NOMO-1 treated with DMSO at 0.1 percent for 48 hours (cell line): ENCODE data around the gene SSBP2.
A peak's percentile ranks its signal among the peaks of the same experiment; 100 is the strongest.

Source experiments
- DNase-seq: peaks from one replicate; lab custom pipeline; 2025; ENCODE audit not compliant: unreplicated experiment; lab: John Stamatoyannopoulos, UW

The SSBP2 gene

DNA sequence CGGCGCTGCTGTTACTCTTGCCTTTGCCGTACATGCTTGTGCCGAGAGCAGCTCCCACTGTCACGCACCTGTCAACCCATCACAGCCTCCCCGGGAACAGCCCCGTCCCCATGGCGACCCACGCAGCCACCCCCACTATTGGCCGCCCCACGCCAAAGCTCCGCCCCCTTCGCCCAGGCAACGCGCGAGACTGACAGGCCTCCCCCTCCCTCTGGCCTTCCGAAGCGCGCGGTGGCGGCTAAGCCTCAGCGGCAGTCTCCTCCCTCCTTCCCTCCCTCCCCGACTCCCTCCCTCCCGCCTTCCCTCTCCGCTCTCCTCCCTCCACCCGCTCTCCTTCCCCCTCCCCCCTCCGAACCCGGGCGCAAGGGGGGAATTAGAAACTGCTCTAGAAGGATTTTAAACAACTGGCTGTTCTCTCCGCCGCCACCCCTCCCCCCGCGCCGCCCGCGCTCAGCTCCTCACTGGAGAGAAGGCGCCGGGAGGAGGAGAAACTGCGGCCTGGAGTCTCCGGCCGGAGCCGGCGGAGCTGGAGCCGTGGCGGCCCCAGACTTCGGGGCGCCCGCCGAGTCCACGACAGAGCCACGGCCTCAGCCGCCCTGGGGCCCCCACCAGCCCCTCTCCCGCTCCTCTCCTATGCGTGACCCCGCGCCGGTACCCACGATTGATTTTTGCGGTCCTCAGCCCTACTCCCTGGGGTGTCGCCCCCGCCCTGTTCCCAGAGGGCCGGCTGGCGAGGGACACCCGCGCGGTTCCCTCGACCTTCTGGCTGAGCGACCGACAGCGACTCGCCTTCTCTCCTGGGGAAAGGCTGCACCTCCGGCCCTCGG, at the start of gene SSBP2:
SSBP2 (minus strand) TSS at position 89 of the 827 bp plus-strand sequence; CDS start at position 34, 55 bp downstream.
- peak; percentile 96 for DNase-seq

DNA sequence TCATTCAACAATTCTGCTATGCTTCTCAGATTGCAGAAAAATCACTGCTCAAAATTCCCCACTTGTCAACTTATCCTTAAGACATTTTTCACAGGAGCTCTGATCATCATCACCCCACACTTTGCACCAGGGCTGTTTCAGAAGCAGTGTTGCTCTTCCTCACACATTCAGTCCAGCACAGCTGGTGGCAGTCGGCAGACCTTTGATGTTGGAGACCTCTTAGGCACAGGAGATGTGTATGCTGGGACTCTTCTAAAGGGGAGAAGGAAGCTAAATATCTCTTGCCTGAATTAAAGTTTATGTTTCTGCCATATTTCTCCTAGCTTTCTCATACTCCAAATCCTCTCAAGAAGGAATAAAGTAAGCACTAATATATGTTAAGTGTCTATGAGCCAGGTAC, 44.8 kb upstream of the SSBP2 start:
- no peak for DNase-seq

DNA sequence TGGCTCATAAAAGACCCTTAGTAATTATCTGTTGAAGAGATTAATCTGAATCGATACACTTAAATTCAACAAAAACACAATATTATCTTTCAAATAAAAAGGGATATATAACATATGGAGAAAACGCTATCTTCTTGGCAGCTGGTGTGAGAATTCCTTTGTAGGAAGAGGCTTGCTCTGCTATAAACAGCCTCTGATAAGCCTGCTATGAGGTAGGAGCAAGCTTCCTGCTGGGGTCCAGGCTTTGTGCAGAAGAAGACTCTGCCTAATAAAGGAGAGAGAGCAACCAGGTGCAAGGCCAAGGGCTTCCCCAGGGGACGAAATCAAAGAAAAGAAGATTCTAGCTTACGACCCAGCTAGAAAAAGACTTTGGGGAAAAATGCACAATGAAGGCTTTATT, 43.3 kb upstream of the SSBP2 start:
- DNase-seq: no peak

DNA sequence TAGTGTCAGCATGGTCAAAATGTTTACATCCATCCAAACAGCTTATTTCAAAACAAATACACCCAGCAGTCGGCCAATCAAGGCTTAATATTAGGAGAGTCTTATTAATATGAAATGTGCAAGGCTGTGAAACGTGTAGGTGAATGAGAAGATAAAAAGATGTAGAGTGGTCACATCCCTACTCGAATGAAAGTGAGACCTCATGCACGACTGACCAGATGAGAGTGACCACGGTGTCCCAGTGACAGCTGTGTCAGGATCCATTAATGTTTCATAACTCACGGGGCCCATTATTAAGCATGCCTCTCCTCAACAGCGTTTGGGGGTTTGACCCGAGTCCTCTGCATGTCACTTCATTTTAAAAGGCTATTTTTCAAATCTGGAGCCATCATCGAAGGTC, 39.4 kb upstream of the SSBP2 start:
- no peak for DNase-seq

DNA sequence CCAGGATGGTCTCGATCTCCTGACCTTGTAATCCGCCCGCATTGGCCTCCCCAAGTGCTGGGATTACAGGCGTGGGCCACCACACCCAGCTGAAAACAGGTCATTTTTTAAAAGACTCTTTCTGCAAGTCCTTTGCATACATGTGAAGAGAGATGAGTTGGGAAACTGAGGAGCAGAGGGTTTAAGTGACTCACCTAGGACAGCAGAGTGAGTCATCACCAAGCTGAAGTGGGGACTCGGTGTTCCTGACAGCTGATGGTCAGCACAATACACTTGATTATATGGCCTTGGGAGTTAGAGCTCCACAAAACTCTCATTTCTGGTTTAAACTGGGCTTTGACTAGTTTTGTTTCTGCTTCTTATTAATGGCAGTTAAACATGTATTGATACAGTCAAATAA, 38.1 kb upstream of the SSBP2 start:
- DNase-seq: no peak

DNA sequence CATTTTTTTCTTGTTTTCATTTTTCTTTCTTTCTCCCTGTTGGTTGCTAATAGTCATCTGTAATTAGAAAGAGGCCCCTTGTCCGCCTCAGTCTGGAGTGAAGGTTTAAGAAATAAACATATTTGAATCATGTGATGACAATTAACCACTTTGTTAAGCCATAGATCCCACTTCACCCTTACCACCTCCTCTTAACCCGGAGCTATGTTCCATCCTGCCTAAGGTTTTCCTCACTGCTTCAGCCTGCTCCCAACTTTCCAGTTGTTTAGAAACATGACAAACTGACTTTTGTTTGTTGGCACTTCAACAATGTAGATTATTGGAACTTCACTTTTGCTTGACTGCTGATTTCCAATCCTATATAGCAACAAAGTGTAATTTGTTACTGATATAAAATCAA, 37.4 kb upstream of the SSBP2 start:
- no peak for DNase-seq

DNA sequence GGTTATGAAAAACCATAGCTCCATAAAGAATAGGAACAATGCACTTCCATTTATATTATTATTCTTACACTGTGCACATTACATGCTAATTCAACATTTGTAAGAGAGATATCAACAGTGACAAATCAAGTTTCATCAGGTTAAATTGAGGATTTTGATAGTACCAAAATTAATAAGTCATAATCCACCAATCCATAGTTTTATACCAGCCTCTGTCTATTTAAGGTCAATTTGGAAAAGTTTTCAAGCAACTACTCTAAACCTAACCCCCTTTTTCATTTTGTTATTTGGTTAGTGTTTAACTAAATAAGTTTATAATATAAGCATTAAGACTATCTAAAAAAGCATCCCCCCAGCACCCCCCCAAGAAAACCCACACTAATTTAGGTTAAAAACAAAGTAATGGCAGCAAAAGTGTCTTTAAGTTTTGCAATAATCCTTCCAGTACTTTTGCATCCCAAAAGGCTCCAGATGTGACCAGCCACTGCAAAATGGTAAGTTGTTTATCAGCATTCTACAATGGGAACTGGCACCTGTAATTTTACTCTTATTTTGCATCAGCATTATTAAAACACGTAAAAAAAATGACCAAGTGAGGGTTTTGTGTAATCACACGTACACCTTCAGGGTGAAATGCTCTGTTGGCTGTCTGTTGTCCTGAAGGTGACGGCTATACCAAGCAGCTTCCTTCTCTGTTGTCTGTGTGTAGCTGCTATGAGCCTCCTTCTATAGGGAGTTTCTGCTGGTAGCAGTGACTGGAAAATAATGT, 36.8 kb upstream of the SSBP2 start:
- peak; percentile 40 for DNase-seq

DNA sequence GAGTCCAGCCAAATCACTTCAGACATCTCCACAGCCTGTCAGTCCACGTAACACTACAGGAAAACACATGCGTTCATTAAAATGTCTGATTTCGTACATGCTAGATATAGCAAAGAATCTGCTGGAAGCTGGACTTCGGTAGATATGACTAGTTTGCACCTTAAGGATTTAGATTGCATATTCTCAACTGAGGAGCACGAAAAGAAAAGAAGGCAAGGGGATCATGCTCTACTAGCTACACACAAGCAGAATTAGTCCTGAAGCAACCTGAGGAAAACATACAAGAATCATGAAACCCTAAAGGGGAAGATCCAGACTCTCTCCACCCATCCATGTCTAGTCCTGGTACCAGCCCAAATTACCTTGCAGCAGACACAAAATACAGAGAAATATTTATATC, 36.1 kb upstream of the SSBP2 start:
- DNase-seq: no peak

DNA sequence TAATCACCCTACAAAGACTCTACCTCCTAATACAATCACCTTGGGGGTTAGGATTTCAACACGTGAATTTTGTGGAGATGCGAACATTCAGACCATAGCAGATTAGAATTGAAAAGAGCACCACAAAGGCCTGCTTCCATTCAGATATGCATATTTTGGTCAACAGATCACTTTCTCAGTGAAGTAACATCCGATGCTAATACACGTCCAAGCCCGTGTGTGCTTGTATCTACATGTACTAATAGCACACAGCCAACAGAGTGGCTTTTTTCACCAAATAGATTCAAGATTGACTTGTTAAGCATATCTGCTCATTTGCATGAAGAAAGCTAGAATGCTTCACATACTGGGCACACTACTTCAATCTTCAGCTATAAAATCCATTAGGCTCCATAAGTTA, 35.6 kb upstream of the SSBP2 start:
- no peak for DNase-seq

DNA sequence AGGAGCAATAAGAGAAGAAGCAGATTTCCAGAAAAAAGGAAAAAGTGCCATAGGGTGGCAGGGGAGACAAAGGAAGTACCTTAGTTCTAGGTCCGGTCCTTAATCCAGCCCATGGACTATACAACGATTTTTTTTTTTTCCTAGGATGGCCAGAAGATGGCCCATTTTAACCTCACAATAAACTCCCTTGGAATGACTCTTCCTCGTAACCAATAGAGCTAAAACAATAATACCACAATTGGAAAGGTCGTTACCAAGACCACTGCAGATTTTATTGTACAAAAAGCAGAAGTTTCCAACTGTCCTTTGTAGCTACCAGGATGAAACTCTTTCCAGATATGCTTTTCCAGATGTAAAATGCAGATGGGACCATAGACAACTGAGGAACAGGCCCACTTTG, 34.4 kb upstream of the SSBP2 start:
- DNase-seq: peak; percentile 37

DNA sequence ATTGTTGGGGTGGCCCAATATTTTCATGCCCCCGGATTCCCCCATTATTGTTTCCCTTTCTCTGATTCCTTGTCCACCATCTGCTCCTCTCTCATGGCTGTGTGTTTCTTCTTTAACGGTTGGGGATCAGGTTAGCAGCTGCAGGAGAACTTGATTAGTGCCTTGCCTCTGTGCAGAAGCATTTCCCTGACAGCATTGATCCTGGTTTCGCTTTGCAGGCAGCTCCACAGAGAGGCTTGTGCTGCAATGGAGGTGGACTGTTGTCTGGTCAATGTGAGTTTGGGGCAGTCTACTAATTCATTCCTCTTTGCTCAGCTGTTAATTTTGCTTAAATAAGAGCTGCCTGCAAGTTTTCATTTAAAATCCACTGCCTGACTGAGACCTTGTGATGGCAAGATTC, 32.5 kb upstream of the SSBP2 start:
- DNase-seq: no peak

DNA sequence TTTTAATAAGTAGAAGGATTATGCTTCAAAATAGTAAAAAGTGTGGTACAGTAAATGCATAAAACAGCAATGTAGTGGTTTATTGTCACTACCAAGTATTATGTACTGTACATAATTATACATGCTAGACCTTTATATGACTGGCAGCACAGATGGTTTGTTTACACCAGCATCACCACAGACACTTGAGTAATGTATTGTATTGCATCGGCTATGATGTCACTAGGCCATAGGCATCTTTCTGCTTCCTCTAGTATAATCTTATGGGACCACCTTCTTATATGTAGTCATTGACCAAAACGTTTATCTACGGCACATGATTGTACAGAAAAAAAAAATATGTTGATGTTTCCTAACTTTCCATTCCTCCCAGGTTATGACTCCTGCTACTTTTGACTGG, 31.9 kb upstream of the SSBP2 start:
- DNase-seq: no peak

DNA sequence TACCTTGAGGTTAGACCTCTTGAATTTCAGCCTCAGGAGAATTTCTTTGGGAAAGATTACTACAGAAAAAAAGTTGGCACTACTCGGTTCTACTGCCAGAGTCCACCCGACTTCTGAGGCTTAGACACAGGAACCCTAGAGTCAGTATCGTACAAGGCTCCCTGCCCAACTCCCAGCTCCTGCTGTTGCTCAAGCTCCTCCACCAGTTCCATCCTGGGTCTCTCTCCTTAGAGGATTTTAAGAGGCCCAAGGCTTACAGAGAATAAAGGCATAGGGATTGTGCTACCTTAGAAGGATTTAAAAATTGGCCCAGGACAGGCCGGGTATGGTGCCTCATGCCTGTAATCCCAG, 29.0 kb upstream of the SSBP2 start:
- DNase-seq: no peak

DNA sequence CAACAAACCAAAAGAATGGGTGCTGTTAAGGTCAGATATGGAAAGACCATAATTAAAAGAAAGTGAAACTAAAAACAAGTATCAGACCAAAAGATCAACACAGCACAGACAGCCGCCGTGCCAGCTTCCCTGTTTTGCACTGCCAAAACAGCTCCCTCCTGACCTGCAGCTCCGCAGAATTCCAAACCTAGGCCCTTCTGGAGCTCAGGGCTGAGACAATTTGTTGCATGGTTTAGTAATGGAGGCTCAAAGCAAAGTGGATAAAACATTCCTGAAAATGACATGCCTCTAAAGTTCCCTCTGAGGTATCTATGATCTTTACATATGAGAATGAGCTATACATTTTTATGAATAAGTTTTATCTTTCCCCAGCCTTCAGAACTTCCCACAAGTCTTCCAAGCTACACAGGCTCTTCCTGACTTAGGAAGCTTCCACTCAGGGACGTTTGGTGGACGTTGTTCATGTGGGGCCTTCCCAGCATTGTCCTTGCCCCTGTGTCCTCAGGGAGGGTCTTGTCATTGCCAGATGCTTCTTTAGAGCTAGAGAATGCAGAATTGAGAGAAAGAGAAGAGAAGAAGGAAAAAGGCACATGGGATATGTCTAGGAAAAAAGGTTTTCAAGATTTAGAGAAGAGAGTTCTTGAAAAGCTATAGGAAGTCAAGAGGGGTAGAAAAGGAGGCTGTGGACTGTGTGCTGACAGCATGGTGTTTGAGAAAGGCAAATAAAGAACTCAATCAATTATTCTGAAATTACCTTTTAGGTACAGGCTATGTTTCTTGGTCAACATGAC, 28.4 kb upstream of the SSBP2 start:
- DNase-seq: peak; percentile 68

DNA sequence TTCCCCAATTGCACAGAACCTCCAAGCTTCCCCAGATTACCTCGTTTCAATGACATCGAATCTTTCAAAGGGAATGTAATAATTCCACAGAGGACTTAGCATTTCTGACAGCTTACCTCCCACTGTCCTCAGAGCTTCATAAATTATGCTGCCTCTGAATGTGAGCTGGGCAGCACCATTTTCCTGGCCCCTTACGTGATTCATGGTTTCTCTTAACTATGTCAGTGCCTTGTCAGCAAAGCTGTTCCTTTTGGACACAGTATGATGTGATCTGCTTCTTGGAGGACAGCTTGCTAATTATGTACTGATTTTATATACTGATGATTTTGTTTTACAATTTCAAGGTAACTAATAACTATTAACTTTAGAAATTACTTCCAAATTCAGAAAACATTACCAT, 27.7 kb upstream of the SSBP2 start:
- peak; percentile 31 for DNase-seq

DNA sequence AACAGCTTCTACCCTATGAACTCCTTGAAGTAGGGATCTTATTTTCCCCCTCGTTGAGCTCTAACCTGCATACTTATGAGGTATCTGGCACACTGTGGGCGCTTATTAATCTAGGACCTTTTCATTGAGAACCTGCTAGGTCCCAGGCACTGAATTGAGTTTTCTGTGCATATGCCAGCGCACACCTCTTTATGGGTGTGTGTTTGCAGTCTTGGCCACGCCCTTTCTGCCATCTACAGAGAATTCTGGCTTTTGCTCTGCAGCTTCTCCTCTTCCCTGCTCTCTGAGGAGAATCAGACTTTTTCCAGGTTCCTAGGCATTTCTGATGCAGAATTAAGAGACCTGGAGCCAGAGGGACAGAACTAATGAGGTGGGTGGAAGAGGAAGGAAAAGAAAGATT, 25.4 kb upstream of the SSBP2 start:
- no peak for DNase-seq

DNA sequence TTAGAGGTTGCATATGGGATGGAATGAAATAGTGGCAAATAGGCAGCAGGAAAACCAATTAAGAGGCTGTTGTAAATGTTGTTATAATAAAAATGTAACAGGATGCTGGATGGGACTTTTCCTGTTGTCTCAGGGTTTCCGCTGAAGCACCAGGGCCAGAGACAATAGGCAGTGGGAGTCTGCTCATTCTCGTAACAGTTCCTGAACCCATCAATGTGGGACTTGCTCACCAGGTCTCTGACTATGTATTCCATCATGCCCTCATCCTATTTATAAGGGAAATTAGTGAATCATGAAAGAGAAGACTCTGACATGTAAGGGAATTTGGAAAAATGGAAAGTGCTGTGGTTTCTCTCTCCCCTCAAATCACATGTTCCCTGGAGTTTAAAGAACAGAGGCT, 23.5 kb upstream of the SSBP2 start:
- DNase-seq: no peak

DNA sequence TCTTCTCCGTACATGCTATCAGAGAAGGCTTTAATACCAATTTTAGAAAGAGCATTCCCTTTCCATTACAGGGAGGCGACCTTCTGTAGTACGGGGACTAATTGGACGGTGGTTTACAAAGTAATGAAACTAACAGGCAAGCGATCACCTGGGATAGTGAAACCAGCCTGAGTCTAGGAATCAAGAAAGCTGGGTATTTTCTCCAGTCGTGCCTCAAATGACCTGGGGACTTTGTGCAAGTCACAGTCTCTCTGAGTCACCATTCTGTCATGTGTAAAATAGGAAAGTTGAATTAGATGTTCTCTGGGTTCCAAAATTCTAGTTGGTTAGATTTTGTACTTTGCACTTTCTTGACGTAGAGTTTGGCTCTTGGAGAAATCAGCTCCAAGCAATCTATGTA, 22.7 kb upstream of the SSBP2 start:
- DNase-seq: no peak

DNA sequence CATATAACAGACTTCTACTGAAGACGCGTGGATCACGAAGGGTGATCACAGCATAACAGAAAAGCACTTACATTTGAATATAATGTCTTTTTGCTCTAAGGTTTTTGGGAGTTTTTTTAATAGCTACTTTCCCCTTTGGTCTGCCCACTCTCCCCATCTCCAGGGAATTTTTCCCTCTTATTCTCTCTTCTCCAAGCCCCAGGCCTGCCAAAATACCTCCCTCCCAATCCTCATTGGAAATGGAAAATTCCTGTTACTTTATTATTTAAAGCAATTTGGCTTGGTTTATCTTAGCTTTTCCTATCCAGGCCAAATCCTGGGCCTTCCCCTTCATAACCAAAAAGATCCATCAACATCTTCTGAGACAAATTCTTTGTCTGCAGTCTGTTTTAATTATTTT, 22.3 kb upstream of the SSBP2 start:
- no peak for DNase-seq

DNA sequence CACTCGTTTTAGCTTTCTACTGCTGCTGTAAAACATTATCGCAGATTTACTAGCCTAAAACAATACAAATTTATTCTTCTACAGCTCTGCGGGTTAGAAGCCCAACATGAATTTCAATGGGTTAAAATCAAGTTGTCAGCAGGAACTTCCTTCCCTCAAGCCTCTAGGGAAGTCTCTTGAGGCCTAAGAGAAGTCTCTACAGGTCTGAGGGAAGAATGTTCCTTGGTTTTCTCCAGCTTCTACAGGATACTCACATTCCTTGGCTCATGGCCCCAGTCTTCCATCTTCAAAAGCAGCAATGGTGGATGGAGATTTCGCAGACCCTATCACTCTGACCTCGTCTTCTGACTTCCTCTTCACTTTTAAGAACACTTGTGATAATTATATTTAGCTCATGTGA, 21.6 kb upstream of the SSBP2 start:
- DNase-seq: no peak

DNA sequence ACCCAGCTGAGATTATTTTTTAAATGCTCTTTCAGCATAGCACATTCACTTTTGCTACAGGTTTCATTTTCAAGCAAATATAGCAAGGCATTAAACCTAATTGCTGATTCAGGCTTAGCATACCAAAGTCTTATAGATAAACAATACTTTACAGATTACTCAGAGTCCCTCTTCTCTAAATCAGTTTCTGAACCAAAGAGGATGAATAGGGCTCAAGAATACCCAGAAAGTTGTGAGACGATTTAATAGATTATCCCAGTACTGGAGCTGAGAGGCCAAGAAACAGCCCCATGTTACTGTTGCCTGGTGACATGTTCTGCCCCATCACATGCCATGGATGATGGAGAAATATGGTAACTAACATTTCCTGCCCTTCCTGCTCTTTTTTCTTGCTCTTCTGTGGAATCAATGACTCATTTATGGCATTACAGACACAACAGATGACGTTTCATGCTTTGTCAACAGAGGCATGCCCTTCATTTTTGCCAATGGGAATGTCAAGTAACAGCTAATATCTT, 18.1 kb upstream of the SSBP2 start:
- DNase-seq: no peak

DNA sequence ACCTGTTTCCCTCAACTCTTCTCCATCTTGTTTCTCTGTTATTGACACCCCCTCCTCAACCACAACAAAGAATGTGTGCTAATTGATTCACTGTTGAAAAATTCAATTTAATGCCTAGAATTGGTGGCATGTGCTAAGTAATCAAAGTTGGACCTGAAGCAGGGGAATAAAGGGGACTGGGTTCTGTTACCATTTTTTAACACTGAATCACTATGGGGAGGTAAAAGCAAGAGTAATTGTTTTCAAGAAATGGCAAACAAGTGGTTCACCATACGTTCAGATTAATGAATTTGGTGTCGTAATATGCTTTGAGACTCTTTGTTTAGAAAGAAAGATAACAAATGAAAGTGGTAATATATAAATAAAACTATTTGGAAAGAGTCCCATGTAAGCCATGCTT, 17.0 kb upstream of the SSBP2 start:
- no peak for DNase-seq
